B cell (primary cell): Measurements from ENCODE around the gene SLC35G2. TPM values are rescaled to one million over a fixed set of nuclear protein-coding genes. Genes with fewer than 3 reads are reported as not detected.

Source experiments
- ATAC-seq: fragments of 200-7000 bp; cut with Tn5 transposase; one replicate; pipeline ENCODE4 v1.10.0; 2021; ENCODE audit warnings: low read depth, mild to moderate bottlenecking, moderate number of reproducible peaks, moderate library complexity
- CTCF ChIA-PET: fragments of 350-600 bp; sonication (Branson Sonifier 250); formaldehyde crosslinking; loops from one replicate; lab custom pipeline; 2021; ENCODE audit warnings: antibody characterized with exemption, inconsistent platforms; lab: Charles Lee
- POLR2A ChIA-PET: fragments of 350-600 bp; sonication (Branson Sonifier 250); formaldehyde crosslinking; loops from one replicate; lab custom pipeline; 2021; ENCODE audit warnings: antibody characterized with exemption; lab: Charles Lee
- DNase-seq: peaks from one replicate; pipeline ENCODE4 v3.0.0; 2013
- H2AFZ ChIP-seq: 2 replicates; pipeline ENCODE4 v1.6.1; 2012; ENCODE audit warnings: mild to moderate bottlenecking, low read depth, low read length; ENCODE audit not compliant: insufficient read depth, poor library complexity, severe bottlenecking
- H3K27ac ChIP-seq, 2 donors: 1 replicate in 1 of 2; 2 replicates in 1 of 2; pipeline ENCODE4 v1.5.1; 2012 to 2013; ENCODE audit warnings: low read length in 2 of 2, mild to moderate bottlenecking in 2 of 2, moderate library complexity in 1 of 2
- H3K27me3 ChIP-seq, 4 experiments: fragments of 200-600 bp in 1 of 4; sonication (generic) in 1 of 4; replicated peaks in 1 of 4; 1 replicate in 2 of 4; 2 replicates in 2 of 4; pipeline versions ENCODE4 v1.6.1 to v1.7.0; 2013 to 2016; ENCODE audit warnings: low read length in 3 of 4, mild to moderate bottlenecking in 2 of 4, mixed read lengths in 1 of 4, moderate library complexity in 1 of 4; ENCODE audit not compliant: insufficient read depth in 4 of 4, control insufficient read depth in 3 of 4; ENCODE audit errors: control extremely low read depth in 1 of 4
- H3K36me3 ChIP-seq, 2 experiments: replicated peaks in 1 of 2; 1 replicate in 1 of 2; 2 replicates in 1 of 2; pipeline versions ENCODE4 v1.6.1 to v1.7.1; 2013; ENCODE audit warnings: low read length in 1 of 2; ENCODE audit not compliant: insufficient read depth in 2 of 2, control insufficient read depth in 1 of 2; ENCODE audit errors: control extremely low read depth in 1 of 2, extremely low read depth in 1 of 2
- H3K4me1 ChIP-seq, 2 donors: fragments of 200-600 bp in 1 of 2; sonication (generic) in 1 of 2; 1 replicate in 1 of 2; 2 replicates in 1 of 2; pipeline versions ENCODE4 v1.5.1 to v1.6.1; 2013 to 2017; ENCODE audit warnings: low read length in 2 of 2; ENCODE audit not compliant: control insufficient read depth in 2 of 2, insufficient read depth in 2 of 2
- H3K4me2 ChIP-seq: replicated peaks from 2 replicates; pipeline ENCODE3; 2012; ENCODE audit warnings: mild to moderate bottlenecking, low read depth, low read length; ENCODE audit not compliant: poor library complexity, severe bottlenecking
- H3K4me3 ChIP-seq, 5 experiments: fragments of 200-600 bp in 1 of 5; sonication (generic) in 1 of 5; 1 replicate in 3 of 5; 2 replicates in 2 of 5; pipeline versions ENCODE4 v1.5.1 to v1.7.0; 2011 to 2016; ENCODE audit warnings: low read length in 4 of 5, mild to moderate bottlenecking in 4 of 5, low read depth in 2 of 5, control low read depth in 1 of 5, moderate library complexity in 1 of 5; ENCODE audit not compliant: insufficient read depth in 1 of 5; ENCODE audit errors: control extremely low read depth in 1 of 5, extremely low read depth in 1 of 5
- H3K79me2 ChIP-seq: fragments of 200-600 bp; sonication (generic); one replicate; pipeline ENCODE4 v1.6.0; 2016; ENCODE audit warnings: low read length; ENCODE audit not compliant: control insufficient read depth, insufficient read depth
- H3K9ac ChIP-seq: fragments of 200-600 bp; sonication (generic); 2 replicates; pipeline ENCODE4 v1.6.1; 2017; ENCODE audit warnings: mild to moderate bottlenecking, low read length, moderate library complexity
- H3K9me3 ChIP-seq, 3 donors: one replicate each; pipeline versions ENCODE4 v1.6.1 to v1.7.1; 2013; ENCODE audit warnings: low read length in 2 of 3; ENCODE audit not compliant: control insufficient read depth in 2 of 3, insufficient read depth in 1 of 3; ENCODE audit errors: control extremely low read depth in 1 of 3
- H4K20me1 ChIP-seq: 2 replicates; pipeline ENCODE4 v1.6.0; 2012; ENCODE audit warnings: mild to moderate bottlenecking, low read length; ENCODE audit not compliant: insufficient read depth, control insufficient read depth, poor library complexity, severe bottlenecking
- H3K27ac Mint-ChIP-seq: one replicate; pipeline ENCODE4 v1.8.0; 2021; ENCODE audit warnings: mixed read lengths
- H3K27me3 Mint-ChIP-seq: one replicate; pipeline ENCODE4 v1.8.0; 2021; ENCODE audit warnings: mixed read lengths
- H3K4me1 Mint-ChIP-seq: one replicate; pipeline ENCODE4 v1.8.0; 2021; ENCODE audit warnings: mixed read lengths
- H3K4me3 Mint-ChIP-seq: one replicate; pipeline ENCODE4 v1.8.0; 2021; ENCODE audit warnings: mixed read lengths
- H3K9me3 Mint-ChIP-seq: one replicate; pipeline ENCODE4 v1.8.0; 2022; ENCODE audit warnings: mixed read lengths; ENCODE audit not compliant: insufficient read depth
- CTCF ChIP-seq: fragments of 200-600 bp; IDR thresholded peaks from one replicate; pipeline ENCODE4 v1.8.0; 2022; ENCODE audit warnings: antibody characterized with exemption, mild to moderate bottlenecking
- EZH2 ChIP-seq: IDR thresholded peaks from 2 replicates; pipeline ENCODE4 v1.6.1; 2012; ENCODE audit warnings: borderline replicate concordance, low read depth, mild to moderate bottlenecking, moderate library complexity, low read length; ENCODE audit not compliant: insufficient read depth, poor library complexity, severe bottlenecking
- WGBS: methylation state at CpG from one replicate; pipeline ENCODE4 v1.1.5; 2013; ENCODE audit warnings: missing lambda C conversion rate; ENCODE audit not compliant: insufficient coverage; 5-methylcytosine and 5-hydroxymethylcytosine counted together
- intact Hi-C: fragments of 100-400 bp; cut with micrococcal nuclease; formaldehyde crosslinking; loops from one replicate; pipeline ENCODE4 v1.10.0; 2022
- polyA plus RNA-seq: library from polyadenylated mRNA; depleted of rRNA; stranded (reverse); fragments of >200 nt; gene quantifications from 2 replicates; pipeline ENCODE4 v1.2.3, GENCODE V29; 2012
- total RNA-seq, 2 donors: library from RNA; stranded (reverse); fragments of 120-200 nt in 1 of 2; gene quantifications; 1 replicate in 1 of 2; 2 replicates in 1 of 2; pipeline versions ENCODE4 v1.2.3 to v1.2.4, GENCODE V29; 2013 to 2022

Gene SLC35G2
- total and polyA plus RNA-seq, 2 donors (not counting 1 experiment from before 2014, with no cell fraction given) = 0.07 to 9.4 TPM

GRCh38 chr3:136840252-136840651, 21.3 kb downstream of the SLC35G2 start:
- Mint-ChIP-seq H3K9me3 (no peaks in the 10 kb centered on the region), H3K4me1 (no peaks in the 10 kb centered on the region), H3K27me3 (no peaks in the 10 kb centered on the region), H3K27ac (no peak overlapping the region), H3K4me3 (no peak overlapping the region)
- Histone ChIP-seq H3K27ac (no peak overlapping the region), H3K9me3 (no peaks in the 10 kb centered on the region), H3K4me3 (no peak overlapping the region), H3K4me1 (no peaks in the 10 kb centered on the region), H3K27me3 (no peaks in the 10 kb centered on the region), H3K9ac (no peak overlapping the region), H3K79me2 (no peaks in the 10 kb centered on the region), H3K4me2 (no peak overlapping the region), H4K20me1 (no peaks in the 10 kb centered on the region), H2AFZ (no peak overlapping the region), H3K36me3 (peaks cover 4 to 5% of the 10 kb centered on the region in 2 experiments)
- TF ChIP-seq EZH2 = no peak
- TF ChIP-seq CTCF = no peak
- ChIA-PET CTCF (interaction anchor here (0.8 kb wide), 1 partner anchor 174 kb away, joined by 3 read pairs; no protein-coding TSS in a partner anchor), POLR2A (no interaction called here)
- 95% methylated on average over 2 of the region's 2 CpGs for WGBS
- intact Hi-C loops = no loop called here
- DNase-seq (no peak), ATAC-seq (no peak)

GRCh38 chr3:136842294-136842693, 23.4 kb downstream of the SLC35G2 start:
- Mint-ChIP-seq H3K27ac (no peak overlapping the region), H3K27me3 (no peaks in the 10 kb centered on the region), H3K9me3 (no peaks in the 10 kb centered on the region), H3K4me1 (no peaks in the 10 kb centered on the region), H3K4me3 (no peak overlapping the region)
- intact Hi-C loops = no loop called here
- no peak for ATAC-seq
- no peak for DNase-seq
- peaks cover 4 to 10% of the 10 kb centered on the region in 2 experiments for H3K36me3 ChIP-seq
- no peaks in the 10 kb centered on the region for H3K4me1 ChIP-seq
- no peak overlapping the region for H3K9ac ChIP-seq
- ChIA-PET POLR2A (no interaction called here), CTCF (no interaction called here)
- H3K27me3 ChIP-seq = no peaks in the 10 kb centered on the region
- no peak overlapping the region for H3K4me2 ChIP-seq
- no peak for TF ChIP-seq EZH2
- no peak for TF ChIP-seq CTCF
- no peaks in the 10 kb centered on the region for H3K9me3 ChIP-seq
- no peaks in the 10 kb centered on the region for H4K20me1 ChIP-seq
- no peaks in the 10 kb centered on the region for H3K79me2 ChIP-seq
- no peak overlapping the region for H3K4me3 ChIP-seq
- H2AFZ ChIP-seq = no peak overlapping the region
- H3K27ac ChIP-seq = no peak overlapping the region
- no CpG with 5 or more reads among the region's 1 CpG for WGBS
